ENCODE measurements around the gene ERMN.

The ERMN gene

DNA sequence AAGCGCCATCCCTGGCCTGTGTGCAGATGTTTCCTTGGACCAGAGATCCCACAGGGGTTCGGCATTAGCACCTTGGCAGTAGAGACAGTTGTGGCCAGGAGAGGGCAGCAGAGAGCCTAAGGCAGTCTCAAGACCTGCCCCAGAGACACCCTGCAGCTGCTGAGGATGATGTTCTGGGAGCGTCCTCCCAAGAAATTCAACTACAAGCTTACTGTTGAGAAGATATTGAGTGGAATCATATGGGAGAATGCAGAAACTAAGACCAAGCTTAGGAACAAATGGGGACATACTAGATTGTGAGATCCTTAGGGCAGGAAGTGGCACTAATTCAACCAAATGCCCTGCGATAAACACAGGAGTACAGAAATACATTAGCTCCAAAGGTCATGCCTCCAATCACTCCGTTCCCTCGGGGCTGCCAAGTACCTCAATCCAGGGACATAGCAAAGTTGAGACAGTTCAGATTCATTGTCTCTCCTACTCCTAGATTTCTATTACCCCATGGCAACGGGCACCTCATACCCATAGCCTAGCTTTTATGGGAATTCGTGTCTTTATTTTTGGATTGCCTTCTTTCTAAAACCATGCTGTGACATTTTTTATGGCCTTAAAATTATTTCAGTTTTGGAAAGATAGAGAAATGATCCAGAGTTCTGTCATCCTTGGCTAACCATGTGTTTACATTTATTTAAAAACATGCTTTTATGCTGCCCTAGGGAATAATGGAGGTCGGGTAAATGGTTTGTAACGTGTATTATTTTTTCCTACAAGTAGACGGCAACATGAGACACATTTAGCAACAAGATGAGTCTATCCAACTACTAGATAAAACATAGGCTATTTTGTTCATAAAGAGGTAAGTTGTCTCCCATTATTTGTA is 2.2 kb upstream of the ERMN start:
- peak; percentile 87 for DNase-seq

GRCh38 chr2:157327200-157327599 is 1.6 kb upstream of the ERMN start:
- no peak for DNase-seq

- DNase-seq: no peak
Measured at GRCh38 chr2:157326698-157327097, 1.1 kb upstream of the ERMN start.

DNA sequence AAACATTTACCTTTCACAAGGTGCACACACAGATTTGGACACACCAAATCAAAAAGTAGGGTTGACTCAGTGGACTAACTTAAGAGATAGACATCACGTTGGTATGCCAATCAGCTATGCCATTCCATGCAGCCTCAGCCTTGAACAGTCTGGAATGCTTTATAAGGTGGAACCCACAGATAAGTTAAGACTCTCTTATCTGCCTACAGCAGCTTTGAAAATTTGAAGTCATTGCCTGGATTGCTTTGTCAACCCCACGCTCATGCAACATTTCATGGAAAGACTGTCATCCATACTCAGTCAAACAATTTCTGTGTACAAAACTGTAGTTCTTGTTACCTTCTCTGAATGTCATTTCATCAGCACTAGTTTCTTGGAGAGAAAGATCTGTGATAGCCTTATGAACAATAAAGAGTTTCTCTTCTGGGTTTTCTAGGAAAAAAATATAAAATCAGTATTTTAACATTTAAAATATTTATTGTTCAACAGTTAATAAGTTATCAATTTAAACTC is 1.2 kb downstream of the ERMN start:
- DNase-seq: no peak

DNA sequence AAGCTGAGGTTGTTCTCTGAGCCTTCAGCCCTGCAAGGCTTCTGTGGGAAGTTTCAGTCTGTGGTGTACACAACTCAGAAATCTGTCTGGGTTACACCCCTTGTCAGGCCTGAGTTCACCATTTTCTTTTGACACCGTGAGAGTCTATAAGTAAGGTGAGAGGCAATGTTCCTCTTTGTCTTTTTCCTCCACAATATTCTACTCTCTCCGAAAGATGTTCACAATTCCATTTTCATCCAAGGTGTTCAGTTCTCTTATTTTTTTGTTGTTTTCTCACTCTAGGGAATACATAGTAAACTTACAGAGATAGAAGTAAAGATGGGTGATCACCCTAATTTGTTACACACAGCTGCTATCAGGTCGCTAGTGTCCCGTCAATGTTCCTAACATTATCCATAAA is 3.2 kb downstream of the ERMN start:
- no peak for DNase-seq

DNA sequence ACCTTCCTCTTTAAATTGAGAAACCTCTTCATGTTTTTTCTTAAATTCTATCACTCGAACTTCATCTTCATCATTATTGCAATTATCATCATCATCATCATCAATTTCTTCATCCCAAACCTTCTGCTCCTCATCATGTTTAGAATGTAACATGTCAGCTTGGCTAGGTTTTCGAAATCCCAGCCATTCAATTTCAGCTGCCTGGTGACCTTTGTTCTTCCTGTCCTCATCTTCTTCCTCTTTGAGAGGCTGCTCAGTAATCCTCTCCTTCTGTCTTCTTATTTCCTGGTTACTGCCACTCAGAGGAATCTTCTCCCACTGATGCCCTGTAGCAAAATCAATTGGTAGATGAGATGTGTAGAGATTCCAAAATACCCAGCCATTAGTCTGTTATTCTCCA is 4.2 kb downstream of the ERMN start:
- DNase-seq: no peak

- DNase-seq: no peak
Measured at GRCh38 chr2:157320409-157320808, 5.2 kb downstream of the ERMN start.

- no peak for DNase-seq
Measured at GRCh38 chr2:157319795-157320194, 5.8 kb downstream of the ERMN start.

DNA sequence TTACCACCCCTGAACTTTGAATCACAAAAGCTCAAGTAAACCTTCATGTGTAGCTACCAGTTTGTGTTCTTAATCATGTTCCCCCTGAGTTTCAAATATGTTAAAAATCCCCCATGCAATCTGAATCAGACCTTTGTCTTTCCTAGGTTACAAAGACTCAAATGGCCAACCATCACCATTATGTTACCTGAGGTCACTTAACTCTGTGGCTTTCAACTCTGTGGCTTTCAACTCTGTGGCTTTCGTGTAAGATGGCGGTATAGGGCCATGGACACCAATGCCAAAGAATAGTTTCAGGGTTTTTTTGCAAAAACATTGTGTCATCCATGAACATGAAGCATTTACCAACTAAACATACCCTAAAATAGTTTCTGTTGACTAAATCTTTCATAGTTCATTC is 6.7 kb downstream of the ERMN start:
- DNase-seq: no peak

DNA sequence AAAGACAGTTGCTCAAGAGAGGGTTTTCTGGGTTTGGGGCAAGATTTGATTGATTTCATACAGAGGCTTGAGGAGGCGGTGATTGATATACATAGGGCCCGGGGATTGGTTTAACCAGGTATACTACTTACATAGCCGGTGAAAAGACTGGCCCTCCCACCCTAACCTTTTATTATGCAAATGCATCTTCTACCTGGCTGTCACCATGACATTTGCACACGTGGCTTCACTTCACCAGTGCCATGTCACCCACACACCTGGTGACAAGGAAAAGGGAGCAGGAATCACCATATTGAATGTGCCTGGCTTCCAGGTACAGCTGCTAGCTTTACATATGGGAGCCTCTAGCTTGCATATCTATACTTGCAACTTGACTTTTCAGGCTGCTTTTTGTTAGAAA is 9.7 kb downstream of the ERMN start:
- no peak for DNase-seq

- no peak for DNase-seq
Measured at GRCh38 chr2:157312866-157313486, 12.6 kb downstream of the ERMN start.

- DNase-seq: no peak
Measured at GRCh38 chr2:157311706-157312105, 13.9 kb downstream of the ERMN start.

DNA sequence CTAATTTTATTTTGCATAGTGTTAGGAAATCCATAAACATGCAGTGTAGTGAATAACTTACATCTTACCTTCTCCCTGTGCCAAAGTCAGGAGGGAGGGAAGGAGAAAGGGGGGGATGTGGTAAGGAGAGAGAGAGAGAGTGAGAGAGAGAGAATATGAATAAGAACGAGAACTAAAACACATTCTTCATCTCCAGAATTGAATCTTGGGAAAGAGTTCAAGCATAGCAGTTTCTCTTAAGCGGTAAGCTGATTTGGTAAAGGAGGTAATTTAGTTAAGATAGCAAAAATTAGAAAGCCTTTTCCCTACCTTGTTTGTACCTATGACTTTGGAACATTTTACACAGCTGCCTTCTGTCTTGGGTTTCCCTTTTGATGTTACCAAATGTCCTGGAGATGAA is 15.7 kb downstream of the ERMN start:
- DNase-seq: no peak

DNA sequence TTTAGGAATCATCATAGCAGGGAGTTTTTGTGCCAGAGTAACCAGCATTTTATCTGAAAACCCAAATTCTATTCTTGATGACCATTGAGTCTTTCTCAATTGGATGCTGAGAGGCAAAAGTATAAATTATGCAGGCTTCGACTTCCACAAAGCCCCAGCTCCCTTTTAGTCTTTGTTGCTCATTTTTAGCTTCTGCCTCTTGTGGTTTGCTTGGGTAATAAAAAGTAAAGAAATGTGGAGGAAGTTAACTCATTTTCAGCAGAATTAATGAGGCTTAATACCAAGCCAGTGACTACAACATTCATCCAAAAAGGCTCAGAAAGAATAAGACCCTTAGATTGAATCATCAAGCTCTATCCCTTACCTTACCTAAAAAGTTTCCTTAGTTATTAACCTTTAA is 18.6 kb downstream of the ERMN start:
- no peak for DNase-seq

DNA sequence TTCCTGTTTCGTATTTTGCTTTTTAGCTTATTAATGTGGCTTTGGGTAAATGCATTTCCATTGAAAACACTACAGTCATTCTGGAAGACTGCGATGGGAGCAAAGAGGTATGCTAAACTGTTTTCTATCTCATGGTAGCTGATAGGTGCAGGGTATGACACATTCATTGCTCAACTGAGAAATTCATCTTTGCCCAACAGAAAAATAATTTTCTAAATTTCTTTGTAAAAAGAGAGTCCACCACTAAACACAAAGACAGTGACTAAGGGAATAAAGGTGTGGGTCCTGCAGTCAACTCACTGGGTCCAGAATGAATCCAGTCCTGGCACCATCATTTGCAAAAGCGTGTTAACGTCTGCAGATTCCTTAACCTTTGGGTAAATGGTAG is 19.9 kb downstream of the ERMN start:
- no peak for DNase-seq

DNA sequence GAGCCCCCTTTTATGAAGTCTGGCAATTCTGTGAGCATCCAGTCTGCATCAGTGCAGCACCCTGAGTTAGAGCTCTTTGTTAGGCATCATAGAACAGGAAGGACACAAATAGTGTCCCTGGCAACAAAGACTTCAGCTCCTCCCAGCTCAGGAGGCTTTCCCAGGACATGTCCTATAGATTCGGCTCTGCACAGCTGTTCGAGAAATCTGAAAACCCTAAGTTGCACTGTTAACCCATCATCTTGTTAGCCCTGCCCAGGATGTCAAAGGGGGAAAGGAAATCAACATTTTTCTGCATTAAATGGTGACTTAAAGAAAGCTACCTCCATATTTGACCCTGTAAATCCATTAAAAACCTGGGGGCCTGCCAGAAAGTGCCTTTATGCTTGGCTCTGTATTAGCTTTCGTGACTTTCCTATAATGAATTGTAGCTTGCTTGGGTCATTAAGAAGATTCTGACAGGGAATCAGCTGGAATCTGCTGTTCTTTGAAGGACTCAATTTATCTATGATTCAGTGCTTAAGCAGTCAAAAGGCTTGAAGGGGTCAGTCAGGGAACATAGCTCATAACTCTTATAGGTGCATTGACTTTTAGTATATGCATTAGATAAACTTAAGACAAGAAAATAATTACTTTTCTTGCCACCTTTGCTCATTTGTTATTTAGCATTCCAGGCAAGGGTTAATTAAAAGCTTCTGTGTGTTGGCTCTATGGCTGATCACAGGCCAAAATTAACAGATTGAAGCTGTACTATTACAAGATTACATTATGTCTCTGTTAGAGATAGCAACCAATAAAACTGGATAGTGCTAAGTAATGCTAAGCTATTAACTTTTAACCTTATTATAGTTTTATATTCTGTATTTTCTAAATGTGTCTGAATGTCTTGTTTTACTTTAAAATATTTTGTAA is 20.6 kb downstream of the ERMN start:
- DNase-seq: no peak

DNA sequence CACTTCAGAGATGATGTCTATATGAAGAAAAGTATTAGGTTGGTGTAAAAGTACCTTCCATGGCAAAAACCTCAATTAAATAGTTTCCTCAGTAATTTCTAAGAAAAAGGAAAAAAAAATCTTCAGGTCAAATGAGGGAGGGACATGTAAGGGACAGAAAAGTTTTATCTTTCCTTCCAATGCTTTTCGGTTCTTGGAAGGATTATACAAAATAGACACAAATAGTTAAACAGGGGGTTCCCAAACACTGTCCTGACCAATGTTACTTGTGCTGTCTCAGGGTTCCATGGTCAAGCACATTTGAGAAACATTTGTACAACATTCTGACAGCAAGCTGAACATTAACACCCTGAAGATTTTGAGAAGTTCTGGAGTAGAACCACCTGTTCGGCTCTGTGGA is 22.0 kb downstream of the ERMN start:
- DNase-seq: no peak

DNA sequence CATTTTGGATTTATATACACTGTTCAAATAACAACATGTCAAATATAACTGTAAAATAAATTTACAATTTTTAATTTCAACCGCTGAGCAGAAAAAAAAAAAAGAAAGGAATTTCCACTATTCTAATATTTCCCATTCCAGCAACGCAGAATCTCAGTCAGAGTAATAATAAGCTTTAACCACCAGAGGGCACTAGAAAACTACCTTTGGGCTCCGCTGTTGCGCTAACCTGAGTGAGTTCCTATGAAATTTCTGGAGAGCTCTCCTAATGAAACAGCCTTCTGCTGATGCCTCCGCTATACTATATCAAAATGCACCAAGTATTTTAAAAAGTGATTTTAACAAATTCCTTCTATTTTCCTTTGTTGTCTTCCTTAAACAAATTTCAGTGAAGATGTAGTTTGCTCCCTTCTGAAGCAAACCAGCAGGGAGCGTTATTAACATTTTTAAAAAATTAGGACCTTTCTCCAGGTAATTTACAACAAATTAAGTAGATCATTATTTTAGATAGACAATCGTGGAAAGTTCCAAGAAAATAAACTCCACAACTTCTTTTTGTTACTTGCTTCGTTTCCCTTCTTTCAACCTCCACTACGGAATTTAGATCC is 23.0 kb downstream of the ERMN start:
- DNase-seq: no peak

- DNase-seq: no peak
Measured at GRCh38 chr2:157301307-157301706, 24.3 kb downstream of the ERMN start.

DNA sequence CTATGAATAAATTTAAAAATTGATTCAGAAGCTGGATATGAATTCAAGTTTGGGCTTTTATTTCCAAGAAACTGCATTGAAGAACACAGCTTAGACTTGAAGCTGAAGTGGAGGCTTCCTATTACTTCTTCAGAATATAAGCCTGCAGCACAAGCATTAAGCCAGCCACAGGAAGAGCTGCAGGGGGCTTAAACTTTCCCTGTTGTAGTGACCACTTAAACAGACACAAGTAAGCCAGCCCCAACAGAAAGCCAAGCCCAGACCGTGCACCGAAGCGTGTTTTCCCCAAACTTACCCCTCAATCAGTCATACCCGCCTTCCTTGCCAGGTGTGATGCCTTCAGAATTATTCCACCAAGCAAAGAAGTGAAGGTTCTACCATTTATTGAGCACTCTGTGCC is 28.7 kb downstream of the ERMN start:
- no peak for DNase-seq

- DNase-seq: no peak
Measured at GRCh38 chr2:157296490-157296889, 29.1 kb downstream of the ERMN start.

DNA sequence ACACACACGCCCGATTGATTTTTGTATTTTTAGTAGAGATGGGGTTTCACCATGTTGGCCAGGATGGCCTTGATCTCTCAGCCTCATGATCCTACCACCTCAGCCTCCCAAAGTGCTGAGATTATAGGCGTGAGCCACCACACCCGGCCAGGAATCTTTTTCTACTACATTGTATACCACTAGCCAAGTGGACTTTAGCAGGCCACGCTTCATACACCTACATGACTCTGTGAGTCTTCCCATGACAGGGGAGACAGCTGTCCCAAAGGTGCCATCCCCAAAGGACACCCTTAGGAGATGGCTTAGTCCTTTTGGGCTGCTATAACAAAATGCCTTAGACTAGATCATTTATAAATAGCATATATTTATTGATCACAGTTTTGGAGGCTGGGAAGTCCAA is 32.8 kb downstream of the ERMN start:
- no peak for DNase-seq

- DNase-seq: no peak
Measured at GRCh38 chr2:157291018-157291417, 34.6 kb downstream of the ERMN start.

Measured in activated T-cell treated with anti-CD3 and anti-CD28 coated beads for 4 hours (primary cell).